Mammary epithelial cell (primary cell): Measurements from ENCODE around the gene IPO9.

Experiments used
- EZH2 ChIP-seq: IDR thresholded peaks from 2 replicates; pipeline ENCODE4 v1.6.1; 2012; ENCODE audit warnings: low read length, inconsistent platforms, borderline replicate concordance
- TF ChIP-seq, protein P1 (sequence below), 2 donors: IDR thresholded peaks in 1 of 2; conservative IDR thresholded peaks in 1 of 2; 2 replicates each; pipeline ENCODE4 v1.5.1; 2011 to 2012; ENCODE audit warnings: inconsistent platforms in 2 of 2, low read length in 2 of 2, mild to moderate bottlenecking in 2 of 2, control low read depth in 1 of 2, low read depth in 1 of 2; ENCODE audit not compliant: insufficient read depth in 1 of 2; ENCODE audit errors: extremely low read depth in 1 of 2

DNA sequence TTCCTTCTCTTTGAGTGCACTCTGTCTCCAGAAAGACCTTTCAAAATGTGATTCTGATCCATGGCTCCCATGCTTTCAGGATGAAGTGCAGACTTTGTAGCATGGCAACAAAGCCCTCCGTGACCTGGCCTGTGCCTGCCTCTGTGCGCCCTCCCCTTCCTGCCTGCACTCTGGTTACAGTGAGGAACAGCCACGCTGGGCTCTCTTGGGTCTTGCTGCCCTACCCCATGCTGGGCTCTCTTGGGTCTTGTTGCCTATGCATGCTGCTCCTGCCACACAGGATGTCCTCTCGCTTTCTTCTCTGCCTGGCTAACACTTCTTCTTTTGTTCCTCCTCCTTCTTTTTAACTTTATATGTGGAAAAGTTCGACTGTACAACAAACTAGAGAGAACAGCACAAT lies 89.4 kb downstream of the IPO9 start:
- TF ChIP-seq, protein P1, sequence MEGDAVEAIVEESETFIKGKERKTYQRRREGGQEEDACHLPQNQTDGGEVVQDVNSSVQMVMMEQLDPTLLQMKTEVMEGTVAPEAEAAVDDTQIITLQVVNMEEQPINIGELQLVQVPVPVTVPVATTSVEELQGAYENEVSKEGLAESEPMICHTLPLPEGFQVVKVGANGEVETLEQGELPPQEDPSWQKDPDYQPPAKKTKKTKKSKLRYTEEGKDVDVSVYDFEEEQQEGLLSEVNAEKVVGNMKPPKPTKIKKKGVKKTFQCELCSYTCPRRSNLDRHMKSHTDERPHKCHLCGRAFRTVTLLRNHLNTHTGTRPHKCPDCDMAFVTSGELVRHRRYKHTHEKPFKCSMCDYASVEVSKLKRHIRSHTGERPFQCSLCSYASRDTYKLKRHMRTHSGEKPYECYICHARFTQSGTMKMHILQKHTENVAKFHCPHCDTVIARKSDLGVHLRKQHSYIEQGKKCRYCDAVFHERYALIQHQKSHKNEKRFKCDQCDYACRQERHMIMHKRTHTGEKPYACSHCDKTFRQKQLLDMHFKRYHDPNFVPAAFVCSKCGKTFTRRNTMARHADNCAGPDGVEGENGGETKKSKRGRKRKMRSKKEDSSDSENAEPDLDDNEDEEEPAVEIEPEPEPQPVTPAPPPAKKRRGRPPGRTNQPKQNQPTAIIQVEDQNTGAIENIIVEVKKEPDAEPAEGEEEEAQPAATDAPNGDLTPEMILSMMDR (conservative IDR thresholded peaks at IDR 0.05 in 1 of 2, IDR thresholded peaks at IDR 0.05 in 1 of 2; ENCODE audit: extremely low read depth in 1 of 2, insufficient read depth in 1 of 2, low read depth in 1 of 2, low read length in 2 of 2): no peak
- no peak for TF ChIP-seq EZH2
